ENCODE results near the gene RBM20.

RBM20 gene

GRCh38 chr10:110858297-110858934 is 214.3 kb downstream of the RBM20 start:
- TF ChIP-seq, protein P1, sequence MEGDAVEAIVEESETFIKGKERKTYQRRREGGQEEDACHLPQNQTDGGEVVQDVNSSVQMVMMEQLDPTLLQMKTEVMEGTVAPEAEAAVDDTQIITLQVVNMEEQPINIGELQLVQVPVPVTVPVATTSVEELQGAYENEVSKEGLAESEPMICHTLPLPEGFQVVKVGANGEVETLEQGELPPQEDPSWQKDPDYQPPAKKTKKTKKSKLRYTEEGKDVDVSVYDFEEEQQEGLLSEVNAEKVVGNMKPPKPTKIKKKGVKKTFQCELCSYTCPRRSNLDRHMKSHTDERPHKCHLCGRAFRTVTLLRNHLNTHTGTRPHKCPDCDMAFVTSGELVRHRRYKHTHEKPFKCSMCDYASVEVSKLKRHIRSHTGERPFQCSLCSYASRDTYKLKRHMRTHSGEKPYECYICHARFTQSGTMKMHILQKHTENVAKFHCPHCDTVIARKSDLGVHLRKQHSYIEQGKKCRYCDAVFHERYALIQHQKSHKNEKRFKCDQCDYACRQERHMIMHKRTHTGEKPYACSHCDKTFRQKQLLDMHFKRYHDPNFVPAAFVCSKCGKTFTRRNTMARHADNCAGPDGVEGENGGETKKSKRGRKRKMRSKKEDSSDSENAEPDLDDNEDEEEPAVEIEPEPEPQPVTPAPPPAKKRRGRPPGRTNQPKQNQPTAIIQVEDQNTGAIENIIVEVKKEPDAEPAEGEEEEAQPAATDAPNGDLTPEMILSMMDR (IDR thresholded peaks at IDR 0.05; ENCODE audit: extremely low read depth, insufficient read depth, missing control alignments): no peak
- DNase-seq (ENCODE audit: low spot score): no peak
- in situ Hi-C loops (cut with MboI; ENCODE audit: low pct_unique_long_range_greater_than_20kb, low sequenced_read_pairs, unreplicated experiment): no loop called here

GRCh38 chr10:110859206-110859972 is 215.3 kb downstream of the RBM20 start:
- TF ChIP-seq, protein P1 (IDR thresholded peaks at IDR 0.05; ENCODE audit: extremely low read depth, insufficient read depth, missing control alignments): no peak
- DNase-seq (ENCODE audit: low spot score): no peak
- in situ Hi-C loops (cut with MboI; ENCODE audit: low pct_unique_long_range_greater_than_20kb, low sequenced_read_pairs, unreplicated experiment): no loop called here

- DNase-seq (ENCODE audit: low spot score): no peak
- TF ChIP-seq, protein P1 (IDR thresholded peaks at IDR 0.05; ENCODE audit: extremely low read depth, insufficient read depth, missing control alignments): no peak
- in situ Hi-C loops (cut with MboI; ENCODE audit: low pct_unique_long_range_greater_than_20kb, low sequenced_read_pairs, unreplicated experiment): no loop called here
These were observed 215.8 kb downstream of the RBM20 start for GRCh38 chr10:110859973-110860376.

DNA sequence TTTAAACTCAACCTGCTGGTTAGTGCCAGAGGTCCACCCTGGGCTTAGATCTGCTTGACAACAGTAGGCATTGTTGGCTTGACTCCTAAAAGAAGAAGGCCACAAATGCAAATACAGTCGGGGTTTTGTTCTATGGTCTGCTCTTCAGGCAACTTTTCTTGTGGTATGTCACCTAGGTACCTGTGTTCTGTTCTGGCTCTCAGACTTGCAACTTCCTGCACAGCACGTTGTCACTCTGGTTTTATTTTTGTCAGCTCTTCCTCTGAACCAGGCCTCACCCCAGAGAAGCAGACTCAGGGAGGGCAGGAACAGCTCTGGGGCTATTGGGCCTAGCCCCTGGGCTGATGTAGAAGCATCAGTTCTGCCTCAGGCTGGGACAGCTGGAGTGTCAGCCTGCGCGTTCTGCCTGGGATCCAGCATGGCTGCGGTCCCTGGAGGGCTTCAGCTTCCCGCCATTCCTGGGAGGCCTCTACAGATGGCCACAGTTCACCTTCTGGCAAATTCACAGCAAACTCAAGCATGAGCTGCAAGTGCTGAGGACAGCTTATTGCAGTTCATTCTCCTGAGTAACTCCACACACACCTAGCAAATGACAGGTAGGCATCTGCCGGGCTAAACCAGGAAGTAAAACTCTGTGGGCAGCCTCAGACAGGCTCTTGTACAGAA is 216.6 kb downstream of the RBM20 start:
- TF ChIP-seq, protein P1 (IDR thresholded peaks at IDR 0.05; ENCODE audit: extremely low read depth, insufficient read depth, missing control alignments): no peak
- in situ Hi-C loops (cut with MboI; ENCODE audit: low pct_unique_long_range_greater_than_20kb, low sequenced_read_pairs, unreplicated experiment): no loop called here
- DNase-seq (ENCODE audit: low spot score): no peak

DNA sequence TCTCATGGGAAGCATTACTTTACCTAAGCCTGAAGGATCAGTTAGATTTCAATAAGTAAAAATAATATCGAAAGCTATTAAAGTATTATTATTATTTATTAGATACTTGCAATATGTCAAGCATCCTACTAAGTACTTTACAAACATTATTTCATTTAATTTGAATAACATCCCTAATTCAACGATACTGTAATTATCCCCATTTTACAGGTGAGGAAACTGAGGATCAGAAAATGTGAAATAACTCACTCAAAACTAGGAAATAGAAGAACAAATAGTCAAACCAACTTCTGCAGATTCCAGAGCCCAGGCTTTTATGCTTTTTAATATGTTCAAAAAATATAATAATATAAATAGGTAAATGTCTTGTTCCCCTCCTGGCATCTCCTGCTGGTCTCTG is 217.3 kb downstream of the RBM20 start:
- TF ChIP-seq, protein P1 (IDR thresholded peaks at IDR 0.05; ENCODE audit: extremely low read depth, insufficient read depth, missing control alignments): no peak
- DNase-seq (ENCODE audit: low spot score): no peak
- in situ Hi-C loops (cut with MboI; ENCODE audit: low pct_unique_long_range_greater_than_20kb, low sequenced_read_pairs, unreplicated experiment): no loop called here

DNA sequence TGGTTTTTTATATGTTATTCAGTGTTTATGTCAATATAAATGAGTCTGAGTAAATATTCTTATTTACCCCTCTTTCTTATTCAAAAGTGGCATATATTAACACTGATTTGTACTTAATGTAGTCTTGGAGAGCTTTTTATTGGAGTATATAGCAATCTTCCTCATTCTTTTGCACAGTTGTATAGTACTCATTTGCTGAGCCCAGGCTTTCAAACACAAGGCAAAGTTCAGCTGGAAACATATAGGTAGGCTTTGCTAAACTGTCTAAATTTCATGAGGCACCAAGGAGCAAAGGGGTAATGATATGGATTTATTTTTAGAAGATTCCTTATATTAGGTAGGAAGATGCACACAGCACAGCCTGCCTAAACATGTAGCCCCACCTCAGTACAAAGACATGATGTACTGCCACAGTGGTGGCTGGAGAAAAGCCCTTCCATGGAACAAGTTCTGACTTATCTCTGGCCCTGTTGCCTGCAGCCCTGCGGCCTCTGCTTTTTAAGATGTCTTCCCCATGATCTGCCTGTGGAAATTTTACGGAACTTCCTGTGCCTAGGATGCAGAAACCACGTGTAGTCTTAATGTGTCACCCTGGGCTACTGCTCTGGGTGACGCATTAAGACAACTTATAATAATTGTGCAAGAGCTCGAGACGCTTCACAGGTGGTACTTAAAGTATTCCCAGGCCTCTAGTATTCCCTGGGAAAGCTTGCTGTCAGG is 218.0 kb downstream of the RBM20 start:
- TF ChIP-seq, protein P1 (IDR thresholded peaks at IDR 0.05; ENCODE audit: extremely low read depth, insufficient read depth, missing control alignments): no peak
- in situ Hi-C loops (cut with MboI; ENCODE audit: low pct_unique_long_range_greater_than_20kb, low sequenced_read_pairs, unreplicated experiment): no loop called here
- no peak for DNase-seq (ENCODE audit: low spot score)
